Measurements from ENCODE around the gene EGR2. TPM values are rescaled to one million over a fixed set of nuclear protein-coding genes. Genes with fewer than 3 reads are reported as not detected.
"Not testable (repeated sequence)": the region's sequence is repeated elsewhere in the genome, so short reads cannot be mapped to it uniquely, and the experiment has no call there.

Gene EGR2
- total RNA-seq, 1 donor from 2014 or later, result not detected

GRCh38 chr10:62795762-62796161 lies 20.4 kb downstream of the EGR2 start:
- no peak for DNase-seq (ENCODE audit: low read depth in 2 of 2)

GRCh38 chr10:62795100-62795499 lies 21.1 kb downstream of the EGR2 start:
- no peak for DNase-seq (ENCODE audit: low read depth in 2 of 2)

- DNase-seq (ENCODE audit: low read depth in 2 of 2), result no peak
These were observed 21.9 kb downstream of the EGR2 start for GRCh38 chr10:62794306-62794705.

- no peak for DNase-seq (ENCODE audit: low read depth in 2 of 2)
These were observed 23.9 kb downstream of the EGR2 start for GRCh38 chr10:62792261-62792660.

GRCh38 chr10:62790571-62790970 lies 25.6 kb downstream of the EGR2 start:
- no peak for DNase-seq (ENCODE audit: low read depth in 2 of 2)

- no peak for DNase-seq (ENCODE audit: low read depth in 2 of 2)
These were observed 26.1 kb downstream of the EGR2 start for GRCh38 chr10:62790019-62790555.

- DNase-seq (ENCODE audit: low read depth in 2 of 2), result no peak
These were observed 27.2 kb downstream of the EGR2 start for GRCh38 chr10:62788861-62789467.

GRCh38 chr10:62788285-62788684 lies 27.9 kb downstream of the EGR2 start:
- not testable (repeated sequence) for DNase-seq (ENCODE audit: low read depth in 2 of 2)

GRCh38 chr10:62784537-62784936 lies 31.6 kb downstream of the EGR2 start:
- DNase-seq (ENCODE audit: low read depth in 2 of 2), result not testable (repeated sequence)

- DNase-seq (ENCODE audit: low read depth in 2 of 2), result peak; percentile 11 to 58
These were observed 36.5 kb downstream of the EGR2 start for GRCh38 chr10:62779487-62780248.

- no peak for DNase-seq (ENCODE audit: low read depth in 2 of 2)
These were observed 38.0 kb downstream of the EGR2 start for GRCh38 chr10:62778125-62778524.

- DNase-seq (ENCODE audit: low read depth in 2 of 2), result no peak
These were observed 43.8 kb downstream of the EGR2 start for GRCh38 chr10:62772186-62772974.

- DNase-seq (ENCODE audit: low read depth in 2 of 2), result no peak
These were observed 46.5 kb downstream of the EGR2 start for GRCh38 chr10:62769574-62770242.

- no peak for DNase-seq (ENCODE audit: low read depth in 2 of 2)
These were observed 49.8 kb downstream of the EGR2 start for GRCh38 chr10:62766386-62766785.

- no peak for DNase-seq (ENCODE audit: low read depth in 2 of 2)
These were observed 50.4 kb downstream of the EGR2 start for GRCh38 chr10:62765726-62766125.

GRCh38 chr10:62764011-62764410 lies 52.2 kb downstream of the EGR2 start:
- no peak for DNase-seq (ENCODE audit: low read depth in 2 of 2)

- no peak for DNase-seq (ENCODE audit: low read depth in 2 of 2)
These were observed 53.0 kb downstream of the EGR2 start for GRCh38 chr10:62763155-62763554.
